ENCODE data around the gene U2AF2.

U2AF2 gene

GRCh38 chr19:55654868-55655647, at the start of gene U2AF2:
TSS of gene U2AF2 (plus strand) at chr19:55655035. CDS start at chr19:55655105, 70 bp downstream.
- Histone ChIP-seq H3K27me3 (ENCODE audit: low read depth) (no peaks in the 10 kb centered on the region), H3K36me3 (replicated peaks) (peaks cover 28% of the 10 kb centered on the region), H3K9me3 (no peaks in the 10 kb centered on the region), H3K4me1 (peaks cover 11% of the 10 kb centered on the region), H3K4me3 (peak within 1 kb of the TSS; percentile 95)
- peak; percentile 80 to 97 for DNase-seq (ENCODE audit: low spot score in 2 of 2)
- in situ Hi-C loops (cut with MboI; ENCODE audit: low sequenced_read_pairs) = loop anchor here (25.0 kb wide), 2 partner anchors 1193 to 1468 kb away; partner anchors contain the start of genes CDC42EP5, LENG9, MBOAT7 and TSEN34

GRCh38 chr19:55605207-55605636, 49.6 kb upstream of the U2AF2 start:
- Histone ChIP-seq H3K4me3 (peak overlapping the region; percentile 56), H3K4me1 (peaks cover 10% of the 10 kb centered on the region), H3K9me3 (no peaks in the 10 kb centered on the region), H3K36me3 (replicated peaks) (peaks cover 7% of the 10 kb centered on the region), H3K27me3 (ENCODE audit: low read depth) (no peaks in the 10 kb centered on the region)
- peak; percentile 98 to 100 for DNase-seq (ENCODE audit: low spot score in 2 of 2)
- in situ Hi-C loops (cut with MboI; ENCODE audit: low sequenced_read_pairs) = no loop called here

- DNase-seq (ENCODE audit: low spot score in 2 of 2) = peak; percentile 90
- in situ Hi-C loops (cut with MboI; ENCODE audit: low sequenced_read_pairs) = no loop called here
- no peaks in the 10 kb centered on the region for H3K9me3 ChIP-seq
These were observed 49.0 kb upstream of the U2AF2 start, which contains the start of gene ZNF865 for GRCh38 chr19:55605637-55606470. TSS of gene ZNF865 (plus strand) at chr19:55605647. CDS start at chr19:55613619, 7,972 bp downstream.

GRCh38 chr19:55606471-55606787, 48.4 kb upstream of the U2AF2 start:
- in situ Hi-C loops (cut with MboI; ENCODE audit: low sequenced_read_pairs) = no loop called here
- Histone ChIP-seq H3K9me3 (no peaks in the 10 kb centered on the region), H3K27me3 (ENCODE audit: low read depth) (no peaks in the 10 kb centered on the region), H3K36me3 (replicated peaks) (peaks cover 7% of the 10 kb centered on the region), H3K4me3 (peak overlapping the region; percentile 56), H3K4me1 (peaks cover 5% of the 10 kb centered on the region; the same call in 1 of the 2 replicates)
- no peak for DNase-seq (ENCODE audit: low spot score in 2 of 2)

More at GRCh38 chr19:55605637-55606470, 49.0 kb upstream of the U2AF2 start, which contains the start of gene ZNF865:
- peaks cover 8% of the 10 kb centered on the region for H3K4me1 ChIP-seq
- no peaks in the 10 kb centered on the region for H3K27me3 ChIP-seq (ENCODE audit: low read depth)
- H3K36me3 ChIP-seq (replicated peaks) = peaks cover 7% of the 10 kb centered on the region
- peak within 1 kb of the TSS; percentile 56 for H3K4me3 ChIP-seq

GRCh38 chr19:55606817-55607216, 48.0 kb upstream of the U2AF2 start:
- no peak for DNase-seq (ENCODE audit: low spot score in 2 of 2)
- peak overlapping the region; percentile 56; the same call in 1 of the 2 replicates for H3K4me3 ChIP-seq
- peaks cover 7% of the 10 kb centered on the region for H3K36me3 ChIP-seq (replicated peaks)
- in situ Hi-C loops (cut with MboI; ENCODE audit: low sequenced_read_pairs) = no loop called here
- H3K4me1 ChIP-seq = peaks cover 5% of the 10 kb centered on the region; the same call in 1 of the 2 replicates
- H3K9me3 ChIP-seq = no peaks in the 10 kb centered on the region
- no peaks in the 10 kb centered on the region for H3K27me3 ChIP-seq (ENCODE audit: low read depth)

- Histone ChIP-seq H3K4me3 (no peak overlapping the region), H3K9me3 (no peaks in the 10 kb centered on the region), H3K27me3 (ENCODE audit: low read depth) (no peaks in the 10 kb centered on the region), H3K36me3 (replicated peaks) (peaks cover 7% of the 10 kb centered on the region), H3K4me1 (peaks cover 5% of the 10 kb centered on the region; the same call in 1 of the 2 replicates)
- in situ Hi-C loops (cut with MboI; ENCODE audit: low sequenced_read_pairs) = no loop called here
- DNase-seq (ENCODE audit: low spot score in 2 of 2) = no peak
These were observed 45.5 kb upstream of the U2AF2 start for GRCh38 chr19:55609326-55609725.

GRCh38 chr19:55611300-55611982, 43.4 kb upstream of the U2AF2 start:
- no peak for DNase-seq (ENCODE audit: low spot score in 2 of 2)
- Histone ChIP-seq H3K36me3 (replicated peaks) (peaks cover 16% of the 10 kb centered on the region), H3K4me3 (no peak overlapping the region), H3K4me1 (no peaks in the 10 kb centered on the region), H3K27me3 (ENCODE audit: low read depth) (no peaks in the 10 kb centered on the region), H3K9me3 (no peaks in the 10 kb centered on the region)
- in situ Hi-C loops (cut with MboI; ENCODE audit: low sequenced_read_pairs) = no loop called here

GRCh38 chr19:55611983-55612645, 42.7 kb upstream of the U2AF2 start:
- DNase-seq (ENCODE audit: low spot score in 2 of 2) = no peak
- in situ Hi-C loops (cut with MboI; ENCODE audit: low sequenced_read_pairs) = no loop called here
- no peaks in the 10 kb centered on the region for H3K4me1 ChIP-seq
- H3K4me3 ChIP-seq = no peak overlapping the region
- no peaks in the 10 kb centered on the region for H3K27me3 ChIP-seq (ENCODE audit: low read depth)
- no peaks in the 10 kb centered on the region for H3K9me3 ChIP-seq
- H3K36me3 ChIP-seq (replicated peaks) = peaks cover 20% of the 10 kb centered on the region

GRCh38 chr19:55613396-55613795, 41.4 kb upstream of the U2AF2 start:
- no peak for DNase-seq (ENCODE audit: low spot score in 2 of 2)
- in situ Hi-C loops (cut with MboI; ENCODE audit: low sequenced_read_pairs) = no loop called here
- no peaks in the 10 kb centered on the region for H3K9me3 ChIP-seq
- H3K4me3 ChIP-seq = no peak overlapping the region
- no peaks in the 10 kb centered on the region for H3K27me3 ChIP-seq (ENCODE audit: low read depth)
- H3K4me1 ChIP-seq = no peaks in the 10 kb centered on the region
- H3K36me3 ChIP-seq (replicated peaks) = peaks cover 24% of the 10 kb centered on the region

GRCh38 chr19:55613930-55614710, 40.7 kb upstream of the U2AF2 start:
- no peaks in the 10 kb centered on the region for H3K27me3 ChIP-seq (ENCODE audit: low read depth)
- H3K36me3 ChIP-seq (replicated peaks) = peaks cover 23% of the 10 kb centered on the region
- in situ Hi-C loops (cut with MboI; ENCODE audit: low sequenced_read_pairs) = no loop called here
- no peak overlapping the region for H3K4me3 ChIP-seq
- no peaks in the 10 kb centered on the region for H3K4me1 ChIP-seq
- DNase-seq (ENCODE audit: low spot score in 2 of 2) = no peak
- H3K9me3 ChIP-seq = no peaks in the 10 kb centered on the region

- Histone ChIP-seq H3K4me3 (no peak overlapping the region), H3K9me3 (no peaks in the 10 kb centered on the region), H3K27me3 (ENCODE audit: low read depth) (no peaks in the 10 kb centered on the region), H3K4me1 (no peaks in the 10 kb centered on the region), H3K36me3 (replicated peaks) (peaks cover 17% of the 10 kb centered on the region)
- in situ Hi-C loops (cut with MboI; ENCODE audit: low sequenced_read_pairs) = no loop called here
- no peak for DNase-seq (ENCODE audit: low spot score in 2 of 2)
These were observed 39.9 kb upstream of the U2AF2 start for GRCh38 chr19:55614711-55615542.
